Stimulated activated CD8-positive, alpha-beta memory T cell treated with anti-CD3 and anti-CD28 coated beads, Interleukin-4, amount 100 ng/mL, for 24 hours (primary cell): ENCODE results near the gene DENND1A.
"Not testable (repeated sequence)": the region's sequence is repeated elsewhere in the genome, so short reads cannot be mapped to it uniquely, and the experiment has no call there.

Experiments
- DNase-seq: peaks from one replicate; pipeline ENCODE4 v3.0.0-alpha.2; 2020; ENCODE audit warnings: low read depth

DENND1A gene

DNA sequence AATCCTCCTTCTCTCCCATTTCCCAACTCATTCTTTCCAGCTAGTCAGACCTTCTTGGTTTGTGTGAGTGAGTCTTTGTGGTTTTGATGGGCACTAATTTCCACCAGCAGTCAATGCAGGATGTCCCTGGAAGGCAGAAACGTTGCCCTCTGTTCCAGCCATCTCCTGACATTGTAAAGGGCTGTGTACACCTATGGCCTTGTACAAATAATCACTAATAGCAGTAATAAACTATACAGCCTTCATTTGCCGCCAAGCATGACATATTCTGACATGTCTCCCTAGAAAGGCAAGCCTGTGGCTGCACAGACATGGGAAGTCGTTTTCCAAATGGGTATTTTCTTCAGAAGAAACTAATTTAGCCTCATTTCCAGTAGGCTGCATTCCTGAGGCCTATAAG, 18.4 kb upstream of the DENND1A start:
- DNase-seq: no peak

DNA sequence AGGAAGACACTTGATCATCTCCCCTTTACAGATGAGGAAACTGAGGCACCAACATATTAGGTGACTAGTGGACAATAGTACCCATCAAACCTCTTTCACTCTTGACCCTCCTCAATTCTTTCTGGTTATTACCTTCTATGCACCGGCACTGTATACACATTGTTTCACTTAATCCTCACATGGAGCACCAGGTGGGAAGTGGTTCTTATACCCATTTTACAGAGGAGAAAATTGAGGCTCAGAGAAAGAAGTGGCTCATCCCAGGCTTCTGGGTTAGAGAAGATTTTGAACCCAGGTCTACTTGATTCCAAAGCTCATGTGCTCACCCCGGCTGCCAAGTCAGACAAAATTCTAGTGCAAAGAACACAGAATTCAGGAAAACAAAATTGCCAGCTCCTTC, 17.4 kb upstream of the DENND1A start:
- DNase-seq: no peak

DNA sequence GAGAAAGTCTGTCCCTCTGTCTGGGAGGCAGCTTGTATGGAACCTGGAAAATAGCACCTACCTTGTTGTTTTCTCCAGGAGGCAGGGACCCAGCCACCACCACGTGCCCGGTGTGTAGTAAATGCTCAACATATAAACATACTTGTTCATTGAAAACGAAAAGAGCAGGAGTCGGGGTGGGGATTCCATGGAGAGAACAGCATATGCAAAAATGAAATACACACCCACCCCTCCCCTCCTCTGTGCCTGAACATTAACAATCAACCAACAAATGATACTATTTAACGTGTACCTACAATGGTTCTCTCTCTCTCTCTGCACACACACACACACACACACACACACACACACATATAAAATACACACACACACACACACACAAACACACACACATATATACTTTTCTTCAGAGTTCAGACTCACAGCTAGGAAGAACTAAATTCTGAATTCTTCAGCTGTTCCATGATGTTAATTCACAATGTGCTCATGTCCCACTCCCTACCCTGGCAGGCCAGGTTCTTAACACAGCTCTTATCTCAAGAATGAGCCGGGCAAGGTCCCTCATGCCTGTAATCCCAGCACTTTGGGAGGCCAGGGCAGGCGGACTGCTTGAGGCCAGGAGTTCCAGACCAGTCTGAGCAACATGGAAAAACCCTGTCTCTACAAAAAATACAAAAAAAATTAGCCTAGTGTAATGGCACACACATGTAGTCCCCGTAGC, 16.3 kb upstream of the DENND1A start:
- no peak for DNase-seq

DNA sequence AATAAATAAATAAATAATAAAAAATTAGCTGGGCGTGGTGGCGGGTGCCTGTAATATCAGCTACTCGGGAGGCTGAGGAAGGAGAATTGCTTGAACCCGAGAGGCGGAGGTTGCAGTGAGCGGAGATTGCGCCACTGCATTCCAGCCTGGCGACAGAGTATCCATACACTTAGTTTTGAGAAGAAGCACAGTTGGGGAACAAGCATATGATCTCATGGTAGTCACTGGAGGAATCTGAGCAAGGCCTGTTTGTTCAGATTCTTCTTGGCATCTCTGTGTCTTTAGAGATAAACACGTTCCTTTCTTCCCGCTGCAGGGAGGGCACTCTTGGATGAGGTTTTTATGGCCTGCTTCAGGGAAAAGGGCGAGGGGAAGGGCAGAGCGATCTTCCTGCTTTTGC, 15.6 kb upstream of the DENND1A start:
- DNase-seq: no peak

DNA sequence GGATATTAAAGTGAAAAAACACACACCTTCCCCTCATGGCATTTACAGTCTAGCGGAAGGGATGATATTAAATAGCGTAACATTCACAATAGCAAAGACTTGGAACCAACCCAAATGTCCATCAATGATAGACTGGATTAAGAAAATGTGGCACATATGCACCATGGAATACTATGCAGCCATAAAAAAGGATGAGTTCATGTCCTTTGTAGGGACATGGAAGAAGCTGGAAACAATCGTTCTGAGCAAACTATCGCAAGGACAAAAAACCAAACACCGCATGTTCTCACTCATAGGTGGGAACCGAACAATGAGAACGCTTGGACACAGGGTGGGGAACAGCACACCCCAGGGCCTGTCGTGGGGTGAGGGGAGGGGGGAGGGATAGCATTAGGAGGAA, 14.5 kb upstream of the DENND1A start:
- not testable (repeated sequence) for DNase-seq

DNA sequence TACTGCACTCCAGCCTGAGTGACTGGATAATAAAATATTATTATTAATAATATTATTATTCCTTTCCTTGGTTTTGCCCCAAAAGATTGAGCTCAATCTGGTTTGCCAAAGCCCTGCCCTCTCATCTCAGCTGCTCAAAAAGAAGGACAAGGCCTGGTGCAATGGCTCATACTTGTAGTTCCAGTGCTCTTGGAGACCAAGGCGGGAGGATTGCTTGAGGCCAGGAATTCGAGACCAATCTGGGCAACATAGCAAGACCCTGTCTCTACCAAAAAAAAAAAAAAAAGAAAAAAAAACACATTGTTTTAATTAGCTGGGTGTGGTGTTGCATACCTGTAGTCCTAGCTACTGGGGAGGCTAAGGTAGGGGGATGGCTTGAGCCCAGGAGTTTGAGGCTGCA, 13.7 kb upstream of the DENND1A start:
- DNase-seq: no peak

DNA sequence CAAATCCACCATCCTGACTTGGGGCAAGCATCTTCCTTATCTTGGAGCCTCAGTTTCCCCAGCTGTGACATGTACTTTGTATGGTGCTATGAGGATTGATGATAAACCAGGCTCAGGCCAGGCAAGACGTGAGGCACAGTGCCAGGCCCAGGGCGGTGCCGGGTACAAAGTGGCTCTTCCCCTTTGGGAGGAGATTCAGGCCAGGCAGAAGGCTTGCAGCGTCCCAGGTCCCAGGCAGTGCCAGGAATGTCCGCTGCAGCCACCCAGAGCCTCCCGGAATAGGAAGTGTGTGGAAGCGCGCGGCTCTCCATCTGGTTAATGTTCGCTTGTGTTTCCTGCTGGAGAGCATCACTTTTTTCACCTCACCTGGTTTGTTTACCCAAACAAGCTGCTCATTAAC, 12.6 kb upstream of the DENND1A start:
- no peak for DNase-seq

DNA sequence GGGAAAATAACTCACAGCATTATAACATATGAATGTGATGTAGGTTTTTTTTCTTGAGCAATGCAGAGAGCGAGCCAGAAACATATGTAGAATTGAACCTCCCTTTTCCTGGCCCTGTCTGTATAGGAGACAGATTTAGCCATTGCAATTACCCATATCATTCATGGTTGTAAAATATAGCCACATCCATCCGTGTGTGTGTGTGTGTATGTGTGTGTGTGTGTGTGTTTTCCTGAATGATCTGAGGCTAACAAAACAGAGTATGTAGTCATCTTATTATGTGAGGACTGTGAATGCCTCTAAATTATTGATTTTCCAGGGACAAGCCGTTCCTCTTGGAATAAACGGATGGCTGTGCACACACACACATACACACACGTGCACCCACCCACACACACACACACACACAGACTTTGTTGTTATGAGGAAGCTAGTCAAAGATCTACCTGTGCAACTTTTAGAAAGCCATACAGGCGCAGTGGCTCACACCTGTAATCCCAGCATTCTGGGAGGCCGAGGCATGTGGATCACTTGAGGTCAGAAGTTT, 11.7 kb upstream of the DENND1A start:
- DNase-seq: no peak

DNA sequence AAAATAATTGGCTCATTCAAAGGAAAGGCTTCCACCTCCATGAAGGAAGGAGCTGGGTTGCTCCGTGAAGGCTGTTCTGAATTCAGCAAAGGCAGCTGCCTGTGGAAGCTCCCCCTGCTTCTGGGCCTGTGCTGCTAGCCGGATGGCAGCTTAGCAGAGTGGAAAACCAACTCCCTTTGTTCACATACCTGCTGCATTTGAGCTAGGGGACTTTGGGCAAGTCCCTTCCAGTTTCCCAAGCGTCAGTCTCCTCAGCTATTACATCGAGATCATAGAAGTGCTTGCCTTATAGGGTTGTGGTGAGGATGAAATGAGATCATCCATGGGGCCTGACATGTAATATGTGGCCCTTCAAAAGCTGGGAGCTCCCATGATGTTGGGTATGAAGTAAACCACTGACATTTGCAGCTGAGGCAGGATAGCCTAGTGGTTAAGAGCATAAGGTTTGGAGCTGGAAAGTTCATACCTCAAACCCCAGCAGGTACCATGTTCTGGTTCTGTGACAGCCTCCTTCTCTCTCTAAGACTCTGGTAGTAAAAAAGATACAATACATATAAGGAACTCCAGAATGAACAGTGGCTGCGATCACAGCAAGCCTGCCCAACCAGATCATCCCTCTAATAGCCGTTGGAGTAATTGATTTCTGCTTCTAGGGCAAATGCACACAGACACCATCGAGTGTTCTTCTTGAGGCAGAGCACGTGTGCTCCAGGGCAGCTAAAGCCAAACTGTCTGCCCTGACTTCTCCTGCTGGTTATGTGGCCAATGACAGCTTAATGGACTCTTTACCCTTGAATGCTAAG, 11.0 kb upstream of the DENND1A start:
- DNase-seq: no peak

DNA sequence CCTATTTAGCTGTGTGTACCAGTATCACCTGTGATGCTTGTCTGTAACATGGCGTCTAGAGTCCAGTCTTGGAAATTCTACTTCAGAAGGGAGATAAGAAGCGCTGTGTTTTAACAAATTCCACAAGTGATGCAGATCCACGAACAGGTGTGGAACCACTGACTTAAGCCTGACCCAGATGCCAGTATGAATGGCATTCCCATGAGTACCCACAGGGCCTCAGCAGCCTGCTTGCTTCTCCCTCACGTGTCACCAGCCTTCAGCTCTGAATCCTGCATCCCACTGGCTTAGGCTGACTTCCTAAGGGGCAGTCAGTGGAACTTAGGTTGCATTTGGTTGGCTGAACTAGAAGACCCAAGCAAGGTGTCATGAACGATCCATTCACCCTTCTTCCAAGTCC, 8.5 kb upstream of the DENND1A start:
- no peak for DNase-seq

DNA sequence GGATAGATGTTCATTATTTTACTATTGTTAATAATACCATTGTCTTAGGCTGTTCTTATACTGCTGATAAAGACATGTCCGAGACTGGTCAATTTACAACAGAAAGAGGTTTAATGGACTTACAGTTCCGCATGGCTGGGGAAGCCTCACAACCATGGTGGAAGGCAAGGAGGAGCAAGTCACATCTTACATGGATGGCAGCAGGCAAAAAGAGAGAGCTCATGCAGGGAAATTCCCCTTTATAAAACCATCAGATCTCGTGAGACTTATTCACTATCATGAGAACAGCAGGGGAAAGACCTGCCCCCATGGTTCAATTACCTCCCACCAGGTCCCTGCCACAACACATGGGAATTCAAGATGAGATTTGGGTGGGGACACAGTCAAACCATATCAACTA, 6.6 kb upstream of the DENND1A start:
- DNase-seq: not testable (repeated sequence)

DNA sequence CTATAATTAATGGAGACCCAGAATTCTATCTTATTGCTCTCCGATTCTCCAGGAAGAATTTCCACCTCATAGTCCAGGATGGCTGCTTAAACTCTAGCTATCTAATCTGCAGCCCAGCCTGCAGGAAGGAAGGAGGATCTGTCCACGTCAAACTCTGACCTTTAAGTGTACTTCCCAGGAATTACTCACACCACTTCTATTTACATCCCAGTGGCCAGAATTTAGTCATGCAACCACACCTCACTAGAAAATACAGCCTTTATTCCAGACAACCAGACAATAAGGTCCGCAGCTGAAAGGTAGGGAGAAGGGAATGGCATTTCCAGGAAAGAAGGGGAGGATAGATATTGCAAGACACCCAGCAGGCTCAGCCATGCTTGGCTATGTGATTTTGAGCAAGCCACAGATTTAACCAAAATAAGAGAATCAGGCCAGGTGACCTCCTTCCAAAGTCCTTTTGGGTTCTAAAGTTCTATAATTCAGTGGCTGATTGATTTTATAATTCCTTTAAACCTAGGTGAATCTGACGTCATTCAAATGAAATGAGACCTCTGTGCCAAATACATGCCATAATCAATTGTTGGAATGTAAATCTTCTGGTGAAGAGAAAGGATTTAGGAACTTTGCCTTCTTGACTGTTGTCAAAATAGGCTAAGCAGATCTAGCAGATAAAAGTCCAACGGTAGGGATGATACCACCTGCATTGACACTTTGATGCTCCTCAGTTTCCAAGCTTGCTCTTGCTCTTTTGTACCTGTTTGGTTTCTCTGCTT, 3.7 kb upstream of the DENND1A start:
- DNase-seq: no peak

DNA sequence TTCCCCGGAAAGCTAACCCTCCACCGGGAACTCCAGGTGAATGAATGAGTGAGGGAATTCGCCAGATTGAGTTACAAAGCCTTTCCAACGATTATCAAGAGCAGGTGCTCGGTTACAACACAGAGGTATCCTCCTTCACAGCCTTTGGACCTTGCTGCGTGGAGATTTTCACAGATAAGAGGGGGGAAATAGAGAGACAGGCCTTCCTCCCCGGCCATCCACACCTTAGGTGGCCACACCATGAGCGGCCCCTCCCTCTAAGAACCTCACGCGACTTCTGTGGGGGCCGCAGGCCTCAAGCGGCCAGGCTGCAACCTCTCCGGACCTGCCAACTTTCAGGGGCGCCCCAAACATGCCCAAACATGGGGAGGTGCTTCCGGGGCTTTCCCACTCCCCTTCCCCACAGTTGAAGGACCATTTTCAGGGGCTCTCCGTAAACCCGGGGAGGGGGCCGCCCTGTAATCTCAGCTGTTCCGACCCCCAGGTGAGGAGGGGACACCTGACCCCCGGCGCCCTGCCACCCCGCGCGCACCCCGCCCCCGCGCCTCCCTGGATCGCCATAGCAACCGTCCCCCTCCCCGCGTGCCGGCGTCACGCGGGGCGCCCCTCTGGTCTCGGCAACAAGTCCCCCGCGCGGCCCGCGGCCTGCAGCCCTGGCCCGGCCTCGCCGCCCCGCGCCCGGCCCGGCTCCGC, 603 bp downstream of the DENND1A start:
- no peak for DNase-seq

DNA sequence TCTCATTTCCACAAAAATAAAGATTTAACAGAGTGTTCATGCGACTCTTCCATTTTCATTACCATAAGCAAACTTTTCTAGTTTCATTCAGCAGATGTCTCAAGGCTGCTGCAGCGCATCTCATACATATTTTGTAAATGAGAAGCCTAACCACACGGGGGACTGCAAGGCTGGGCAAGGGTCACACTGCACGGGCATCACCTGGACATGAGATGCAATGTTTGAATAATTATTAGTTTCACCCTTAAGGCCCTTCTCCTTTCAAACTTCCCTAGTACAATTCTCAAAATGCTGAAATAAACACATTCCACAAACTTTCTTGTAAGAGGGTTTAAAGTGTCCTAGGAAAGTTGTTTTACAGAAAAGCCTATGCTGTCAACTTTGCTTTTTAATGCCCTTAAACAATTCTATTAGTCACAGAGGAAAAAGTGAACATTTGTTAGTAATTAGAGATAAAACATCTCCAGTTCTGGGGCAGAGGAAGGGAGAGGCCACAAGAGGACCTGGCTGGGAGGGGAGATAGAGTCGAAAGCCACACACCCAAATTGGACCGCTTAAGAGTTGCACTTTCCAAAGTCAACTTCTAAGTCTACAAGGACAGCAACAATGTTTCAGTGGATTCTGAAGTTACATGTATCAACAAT, 1.3 kb downstream of the DENND1A start:
- DNase-seq: no peak

DNA sequence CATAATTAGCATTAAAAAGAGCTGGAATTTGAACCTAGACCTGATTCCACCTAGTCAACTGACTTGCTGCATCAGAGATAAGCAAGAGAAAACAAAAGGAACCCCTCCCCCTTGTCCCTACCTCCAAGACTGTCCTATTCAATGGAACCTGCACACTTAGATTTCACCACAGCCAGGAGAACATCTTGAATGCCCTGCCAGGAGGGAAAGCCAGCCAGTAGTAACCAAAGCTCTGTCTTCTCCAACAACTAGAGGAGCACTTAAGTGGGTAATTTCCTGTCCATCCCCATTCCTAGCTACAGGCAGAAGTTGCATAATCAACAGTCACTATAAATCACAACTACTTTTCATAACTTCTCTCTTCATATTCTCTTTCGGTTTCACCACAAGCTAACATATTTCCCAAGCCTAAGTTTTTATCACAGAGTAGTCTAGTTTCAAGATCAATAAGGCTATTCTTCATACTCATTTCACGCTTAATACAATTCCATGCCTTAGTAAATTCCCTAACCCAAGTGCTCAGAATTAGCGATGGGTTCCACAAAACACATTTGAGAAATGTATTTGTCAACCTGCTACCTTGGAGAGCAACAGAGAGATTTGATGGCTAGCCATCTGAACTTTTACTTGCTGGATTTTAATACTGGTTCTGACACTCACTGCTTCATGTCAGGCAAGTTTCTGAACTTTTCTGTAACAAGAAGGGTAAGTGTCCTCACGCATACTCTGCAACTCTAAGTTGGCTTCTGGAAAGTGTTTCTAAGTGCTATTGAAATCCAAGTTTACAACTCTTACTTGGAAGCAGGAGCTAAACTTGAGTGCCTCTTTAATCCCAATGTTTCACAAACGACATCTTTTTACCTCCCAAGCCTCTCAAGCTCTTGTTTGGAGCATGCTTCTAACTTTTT, 2.0 kb downstream of the DENND1A start:
- no peak for DNase-seq

DNA sequence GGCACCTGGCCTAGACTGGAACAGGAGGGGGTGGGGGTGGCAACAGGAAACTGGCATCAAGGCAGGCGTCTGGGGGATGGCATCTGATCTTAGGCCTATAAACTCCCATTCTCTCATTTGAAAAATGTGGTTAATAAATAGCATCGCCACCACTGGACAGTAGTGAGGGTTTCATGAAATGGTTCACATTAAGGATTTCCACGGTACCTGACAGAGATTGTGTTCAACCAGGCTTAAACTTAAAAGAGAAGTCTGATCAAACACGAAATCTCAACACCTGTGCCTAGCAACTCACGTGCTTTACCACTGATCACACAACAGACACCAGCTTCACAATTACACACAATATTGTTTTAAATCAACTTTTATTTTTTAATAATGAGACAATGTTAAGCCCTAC, 3.0 kb downstream of the DENND1A start:
- DNase-seq: no peak

DNA sequence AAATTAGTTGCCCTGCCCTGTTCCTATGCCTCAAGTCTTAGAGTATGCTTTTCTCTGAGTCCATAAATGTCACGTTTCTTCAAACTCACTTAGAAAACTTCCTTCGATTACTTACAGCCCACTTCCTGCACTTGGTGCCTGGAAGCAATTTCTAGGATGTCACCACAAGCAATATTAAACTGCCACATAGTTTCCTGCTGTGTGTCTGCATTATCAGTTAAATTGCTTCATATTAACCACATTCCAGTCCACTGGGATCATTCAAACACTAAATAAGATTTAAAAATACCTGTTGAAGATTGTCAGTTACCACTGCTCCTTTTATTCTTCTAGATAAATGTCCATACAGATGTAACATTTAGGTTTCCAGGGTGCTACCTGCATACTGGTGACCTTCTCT, 4.1 kb downstream of the DENND1A start:
- DNase-seq: no peak

DNA sequence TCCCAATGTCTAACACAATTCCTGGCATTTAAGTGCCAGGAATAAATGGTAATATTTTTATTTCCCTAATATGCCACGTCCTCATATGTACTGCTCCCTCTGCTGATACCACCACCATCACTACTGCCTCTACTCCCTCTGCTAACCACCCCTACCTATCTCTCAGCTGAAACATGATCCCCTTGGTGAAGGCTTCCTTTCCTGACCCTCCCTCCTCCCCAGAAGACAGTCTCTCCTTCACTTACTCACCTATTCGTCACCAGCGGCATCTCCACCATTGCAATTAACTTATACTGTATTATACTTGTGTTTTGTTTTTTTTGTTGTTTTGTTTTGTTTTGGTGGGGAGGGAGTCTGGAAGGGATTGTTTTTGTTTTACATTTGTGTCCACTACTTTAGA, 4.8 kb downstream of the DENND1A start:
- DNase-seq: no peak

DNA sequence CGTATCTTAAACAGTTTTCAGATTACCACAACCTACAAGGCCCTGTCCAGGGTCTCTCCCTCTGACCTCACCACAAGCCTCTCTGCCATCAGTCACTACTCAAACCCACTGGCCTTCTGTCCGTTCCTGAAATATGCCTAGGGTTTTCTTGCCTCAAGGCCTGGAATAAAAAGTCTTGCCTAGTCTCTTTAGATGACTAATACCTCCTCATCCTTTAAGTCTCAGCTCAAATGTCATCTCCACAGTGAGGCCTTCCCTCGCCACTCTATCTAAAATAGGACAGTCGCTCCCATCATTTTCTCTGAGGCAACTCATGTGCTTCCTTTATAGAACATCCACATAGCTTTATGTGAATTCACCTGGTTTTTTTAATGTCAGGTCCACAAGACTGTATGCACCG, 5.2 kb downstream of the DENND1A start:
- DNase-seq: no peak

DNA sequence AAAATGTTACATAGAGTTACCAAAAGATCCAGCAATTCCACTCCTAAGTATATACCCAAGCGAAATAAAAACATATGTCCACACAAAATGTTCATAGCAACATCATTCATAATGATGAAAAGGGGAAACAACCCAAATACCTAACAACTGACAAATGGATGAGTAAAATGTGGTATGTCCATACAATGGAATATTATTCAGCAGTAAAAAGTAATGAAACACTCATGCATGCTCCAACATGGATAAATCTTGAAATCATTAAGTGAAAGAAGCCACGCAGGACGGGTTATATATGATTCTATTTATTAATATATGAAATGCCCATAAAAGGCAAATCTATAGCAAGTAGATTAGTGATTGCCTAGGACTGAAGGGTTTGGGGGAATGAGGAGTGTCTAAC, 6.0 kb downstream of the DENND1A start:
- no peak for DNase-seq

DNA sequence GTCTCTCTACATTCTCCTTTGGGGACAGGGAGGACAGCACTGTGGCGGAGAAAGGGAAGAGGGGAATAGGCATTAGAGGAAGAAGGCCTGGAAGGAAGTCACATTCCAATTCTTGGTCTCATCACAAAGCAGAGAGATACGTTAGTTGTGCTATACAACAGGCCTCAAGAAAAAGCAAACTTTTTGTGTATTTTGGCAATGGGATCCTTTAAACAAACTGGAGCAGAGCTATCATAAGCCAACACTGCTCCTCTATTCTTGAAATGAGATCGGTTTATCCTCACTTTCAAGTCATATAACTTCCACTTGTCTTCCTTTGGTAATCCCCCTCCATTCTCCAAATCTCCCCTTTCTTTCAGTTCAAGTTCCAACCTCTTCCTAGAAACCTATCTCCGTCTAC, 6.5 kb downstream of the DENND1A start:
- no peak for DNase-seq
